ENCODE data around the gene CCND2.

- TF ChIP-seq POLR2A (IDR thresholded peaks at IDR 0.05), result no peak
- TF ChIP-seq, protein P1, sequence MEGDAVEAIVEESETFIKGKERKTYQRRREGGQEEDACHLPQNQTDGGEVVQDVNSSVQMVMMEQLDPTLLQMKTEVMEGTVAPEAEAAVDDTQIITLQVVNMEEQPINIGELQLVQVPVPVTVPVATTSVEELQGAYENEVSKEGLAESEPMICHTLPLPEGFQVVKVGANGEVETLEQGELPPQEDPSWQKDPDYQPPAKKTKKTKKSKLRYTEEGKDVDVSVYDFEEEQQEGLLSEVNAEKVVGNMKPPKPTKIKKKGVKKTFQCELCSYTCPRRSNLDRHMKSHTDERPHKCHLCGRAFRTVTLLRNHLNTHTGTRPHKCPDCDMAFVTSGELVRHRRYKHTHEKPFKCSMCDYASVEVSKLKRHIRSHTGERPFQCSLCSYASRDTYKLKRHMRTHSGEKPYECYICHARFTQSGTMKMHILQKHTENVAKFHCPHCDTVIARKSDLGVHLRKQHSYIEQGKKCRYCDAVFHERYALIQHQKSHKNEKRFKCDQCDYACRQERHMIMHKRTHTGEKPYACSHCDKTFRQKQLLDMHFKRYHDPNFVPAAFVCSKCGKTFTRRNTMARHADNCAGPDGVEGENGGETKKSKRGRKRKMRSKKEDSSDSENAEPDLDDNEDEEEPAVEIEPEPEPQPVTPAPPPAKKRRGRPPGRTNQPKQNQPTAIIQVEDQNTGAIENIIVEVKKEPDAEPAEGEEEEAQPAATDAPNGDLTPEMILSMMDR (IDR thresholded peaks at IDR 0.05), result no peak
Observed at GRCh38 chr12:4243091-4243490, 30.5 kb upstream of the CCND2 start.

All from ovary (tissue), 3 donors.